Measurements from ENCODE around the gene EDAR. TPM values are rescaled to one million over a fixed set of nuclear protein-coding genes. Genes with fewer than 3 reads are reported as not detected.

The EDAR gene
- total and polyA plus RNA-seq, 2 of the 4 experiments (the other 2 are of a cell fraction) = not detected

- ChIA-PET CTCF (no interaction called here), POLR2A (ENCODE audit: unreplicated experiment) (no interaction called here)
- Histone ChIP-seq H2BK20ac (ENCODE audit: low read depth, low read length) (no peak overlapping the region), H3K4me1 (ENCODE audit: control insufficient read depth, insufficient read depth, low read length) (peaks cover 2% of the 10 kb centered on the region; the same call in 1 of the 2 replicates), H2AK9ac (replicated peaks; ENCODE audit: low read depth, low read length, poor library complexity) (no peak overlapping the region), H4K5ac (ENCODE audit: low read depth, low read length) (no peak overlapping the region), H4K91ac (ENCODE audit: insufficient read depth, low read depth, low read length) (no peak overlapping the region), H3K14ac (replicated peaks; ENCODE audit: low read depth, low read length) (no peak overlapping the region), H3K27ac (ENCODE audit: insufficient read depth, low read length) (no peak overlapping the region), H3K36me3 (ENCODE audit: control insufficient read depth, insufficient read depth, low read length) (no peaks in the 10 kb centered on the region), H3K4me2 (ENCODE audit: low read depth, low read length) (no peak overlapping the region), H3K23ac (ENCODE audit: low read depth, low read length) (no peak overlapping the region), H4K20me1 (ENCODE audit: insufficient read depth, low read length) (no peaks in the 10 kb centered on the region), H3K9me3 (ENCODE audit: control insufficient read depth, insufficient read depth, low read length) (no peaks in the 10 kb centered on the region), H2AK5ac (ENCODE audit: low read depth, low read length) (no peak overlapping the region), H3K9ac (ENCODE audit: low read depth, low read length) (no peak overlapping the region), H3K18ac (ENCODE audit: low read depth, low read length) (no peak overlapping the region), H2BK5ac (ENCODE audit: low read depth, low read length, poor library complexity, severe bottlenecking) (no peak overlapping the region), H3K79me1 (ENCODE audit: low read depth in 1 of 2, low read length in 2 of 2) (no peaks in the 10 kb centered on the region), H3K4ac (ENCODE audit: low read depth, low read length) (no peak overlapping the region), H2BK15ac (ENCODE audit: low read depth, low read length) (no peak overlapping the region), H3K4me3 (ENCODE audit: insufficient read depth, low read depth, low read length) (no peak overlapping the region), H3K56ac (ENCODE audit: extremely low read depth, insufficient read depth, low read length) (no peak overlapping the region), H2BK120ac (ENCODE audit: low read depth, low read length) (no peak overlapping the region), H4K8ac (ENCODE audit: low read depth in 2 of 2, low read length in 2 of 2) (no peak overlapping the region), H3K9me1 (ENCODE audit: insufficient read depth, low read length) (no peaks in the 10 kb centered on the region), H2AFZ (replicated peaks; ENCODE audit: low read length, poor library complexity) (no peak overlapping the region), H3K27me3 (ENCODE audit: control insufficient read depth, insufficient read depth, low read length) (peaks cover 81% of the 10 kb centered on the region)
- no peak for ATAC-seq (ENCODE audit: low read depth)
- BruUV-seq (replicated peaks) = no TSS peak
- dilution Hi-C loops (cut with HindIII; ENCODE audit: low sequenced_read_pairs, unreplicated experiment) (no loop called here), in situ Hi-C loops (cut with MboI; ENCODE audit: low sequenced_read_pairs) (no loop called here), intact Hi-C loops (cut with micrococcal nuclease) (loop anchor here (5.0 to 10.0 kb wide), 2 partner anchors 49 to 63 kb away; partner anchors contain the start of gene EDAR)
- WGBS, 2 experiments (ENCODE audit: extremely low coverage in 2 of 2, insufficient read length in 1 of 2) = 78% methylated on average over 6 of the region's 16 CpGs; no CpG with 5 or more reads in 1 of the 2 experiments
- TF ChIP-seq USF2 (IDR thresholded peaks at IDR 0.05; ENCODE audit: low read depth, low read length) (no peak), MAZ (IDR thresholded peaks at IDR 0.05; ENCODE audit: borderline replicate concordance, low read depth, low read length) (no peak), MXI1 (IDR thresholded peaks at IDR 0.05; ENCODE audit: borderline replicate concordance, low read depth, low read length) (no peak), RCOR1 (IDR thresholded peaks at IDR 0.05; ENCODE audit: insufficient replicate concordance, low read length) (no peak), SMC3 (IDR thresholded peaks at IDR 0.05; ENCODE audit: low read depth, low read length) (no peak), CEBPB (IDR thresholded peaks at IDR 0.05; ENCODE audit: low read depth, low read length) (no peak), NFE2L2 (IDR thresholded peaks at IDR 0.05; ENCODE audit: low read depth, low read length) (no peak), RFX5 (IDR thresholded peaks at IDR 0.05; ENCODE audit: low read depth, low read length) (no peak), POLR2A (IDR thresholded peaks at IDR 0.05; ENCODE audit: low read depth, low read length) (no peak), CHD1 (IDR thresholded peaks at IDR 0.05; ENCODE audit: low read depth, low read length) (no peak), MAFK (IDR thresholded peaks at IDR 0.05; ENCODE audit: low read depth, low read length) (no peak)
- TF ChIP-seq, protein P1, sequence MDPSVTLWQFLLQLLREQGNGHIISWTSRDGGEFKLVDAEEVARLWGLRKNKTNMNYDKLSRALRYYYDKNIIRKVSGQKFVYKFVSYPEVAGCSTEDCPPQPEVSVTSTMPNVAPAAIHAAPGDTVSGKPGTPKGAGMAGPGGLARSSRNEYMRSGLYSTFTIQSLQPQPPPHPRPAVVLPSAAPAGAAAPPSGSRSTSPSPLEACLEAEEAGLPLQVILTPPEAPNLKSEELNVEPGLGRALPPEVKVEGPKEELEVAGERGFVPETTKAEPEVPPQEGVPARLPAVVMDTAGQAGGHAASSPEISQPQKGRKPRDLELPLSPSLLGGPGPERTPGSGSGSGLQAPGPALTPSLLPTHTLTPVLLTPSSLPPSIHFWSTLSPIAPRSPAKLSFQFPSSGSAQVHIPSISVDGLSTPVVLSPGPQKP (IDR thresholded peaks at IDR 0.05; ENCODE audit: borderline replicate concordance, low read depth, low read length) = no peak
- DNase-seq = no peak
These were observed 67.7 kb downstream of the EDAR start for GRCh38 chr2:108921096-108922030.

Data from IMR-90 (cell line).